ENCODE results near the gene CYFIP2.

The CYFIP2 gene

DNA sequence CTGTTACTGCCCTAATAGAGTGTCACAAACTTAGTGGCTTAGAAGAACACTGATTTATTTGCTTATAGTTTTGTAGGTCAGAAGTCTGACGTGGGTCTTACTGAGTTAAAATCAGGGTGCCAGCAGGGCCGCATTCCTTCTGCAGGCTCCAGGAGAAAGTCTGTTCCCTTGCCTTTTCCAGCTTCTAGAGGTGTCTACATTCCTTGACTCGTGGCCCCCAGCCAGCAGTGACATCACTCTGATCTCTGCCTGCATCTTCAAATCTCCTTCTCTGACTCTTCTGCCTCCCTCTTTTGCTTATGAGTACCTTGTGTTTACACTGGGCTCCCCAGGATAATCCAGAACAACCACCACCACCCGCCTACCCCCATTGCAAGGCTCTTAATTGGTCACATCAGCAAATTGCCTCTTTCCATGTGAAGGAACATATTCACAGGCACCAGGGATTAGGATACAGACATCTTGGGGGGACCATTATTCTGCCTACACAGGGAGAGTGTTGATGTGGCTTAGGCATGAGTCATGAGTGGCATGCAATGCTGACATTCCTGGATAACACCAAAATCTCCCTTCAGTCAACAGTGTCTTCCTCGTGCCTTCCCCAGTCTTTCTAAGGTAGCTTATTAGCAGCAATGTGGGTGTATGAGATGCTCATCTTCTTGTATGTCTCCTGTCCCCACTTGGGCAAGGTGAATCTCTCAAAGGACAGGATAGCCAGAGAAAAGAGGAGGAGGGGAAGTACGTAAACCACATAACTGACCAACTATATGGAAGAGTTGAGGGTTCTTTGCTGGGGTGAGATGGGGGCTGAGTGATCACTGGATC is 24.4 kb downstream of the CYFIP2 start:
- peaks cover 55% of the 10 kb centered on the region for H3K4me1 Mint-ChIP-seq
- H3K36me3 Mint-ChIP-seq: peaks cover 98% of the 10 kb centered on the region
- H3K4me3 Mint-ChIP-seq: no peak overlapping the region
- peak overlapping the region; percentile 71 for H3K27ac Mint-ChIP-seq
- peak; percentile 51 for ATAC-seq
- DNase-seq (ENCODE audit: low spot score in 2 of 2): no peak
- no peaks in the 10 kb centered on the region for H3K9me3 Mint-ChIP-seq

DNA sequence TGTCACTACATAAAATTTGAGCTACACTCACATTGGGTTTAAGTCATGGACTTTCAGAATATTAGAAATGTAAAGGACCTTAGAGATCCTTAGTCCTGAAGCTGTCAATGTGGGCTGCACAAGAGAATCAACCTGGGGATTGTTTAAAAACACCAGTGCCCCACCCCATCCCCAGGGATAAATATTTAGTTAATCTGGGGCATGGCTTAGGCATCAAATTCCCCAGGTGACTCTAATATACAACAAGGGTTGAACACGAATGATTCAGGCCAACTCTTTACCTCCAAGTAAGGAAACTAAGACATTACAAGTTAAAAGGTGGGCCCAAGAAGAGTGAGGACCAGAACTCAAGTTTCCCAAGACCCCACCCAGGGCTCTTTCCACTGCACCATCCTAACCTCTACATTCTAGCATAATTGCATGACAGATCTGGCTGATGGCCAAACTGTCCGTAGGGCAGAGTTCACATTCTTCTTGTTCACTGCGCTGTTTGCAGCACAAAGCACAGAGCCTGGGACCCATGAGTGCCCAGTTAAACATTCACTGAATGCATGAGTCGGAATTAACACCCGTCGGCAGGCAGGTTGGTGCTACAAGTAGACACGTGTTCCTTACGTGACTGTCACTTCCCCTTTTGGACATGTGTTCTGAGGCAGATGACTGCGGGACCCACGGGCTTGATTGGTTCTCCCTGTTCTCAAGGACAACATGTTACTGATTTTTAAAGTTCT is 25.2 kb downstream of the CYFIP2 start:
- H3K27ac Mint-ChIP-seq: peak overlapping the region; percentile 71

DNA sequence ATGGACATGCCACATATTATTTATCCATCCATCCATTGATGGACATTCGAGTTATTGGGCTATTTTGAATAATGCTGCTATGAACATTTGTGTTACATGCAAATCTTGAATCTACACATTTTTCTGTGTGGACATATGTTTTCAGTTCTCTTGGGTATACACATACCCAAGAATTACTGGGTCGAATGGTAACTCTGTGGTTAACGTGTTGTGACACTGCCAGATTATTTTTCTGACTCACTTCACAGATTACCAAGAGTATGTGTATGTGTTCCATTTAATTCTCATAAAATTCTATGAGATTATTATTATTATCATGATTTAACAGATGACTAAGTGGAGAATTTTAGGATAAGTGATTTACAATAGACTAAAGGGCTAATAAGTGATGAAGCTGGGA is 26.7 kb downstream of the CYFIP2 start:
- peak overlapping the region; percentile 43 for H3K27ac Mint-ChIP-seq
- H3K36me3 Mint-ChIP-seq: peaks cover 100% of the 10 kb centered on the region
- DNase-seq (ENCODE audit: low spot score in 2 of 2) (no peak), ATAC-seq (peak; percentile 84)
- H3K4me1 Mint-ChIP-seq: peaks cover 66% of the 10 kb centered on the region
- H3K4me3 Mint-ChIP-seq: no peak overlapping the region
- H3K9me3 Mint-ChIP-seq: no peaks in the 10 kb centered on the region

More for the DNA sequence above, 25.2 kb downstream of the CYFIP2 start:
- H3K36me3 Mint-ChIP-seq: peaks cover 98% of the 10 kb centered on the region
- H3K9me3 Mint-ChIP-seq: no peaks in the 10 kb centered on the region
- DNase-seq (ENCODE audit: low spot score in 2 of 2) (peak in 1 of 2 donors; percentile 66), ATAC-seq (peak; percentile 89)
- peaks cover 61% of the 10 kb centered on the region for H3K4me1 Mint-ChIP-seq
- no peak overlapping the region for H3K4me3 Mint-ChIP-seq

DNA sequence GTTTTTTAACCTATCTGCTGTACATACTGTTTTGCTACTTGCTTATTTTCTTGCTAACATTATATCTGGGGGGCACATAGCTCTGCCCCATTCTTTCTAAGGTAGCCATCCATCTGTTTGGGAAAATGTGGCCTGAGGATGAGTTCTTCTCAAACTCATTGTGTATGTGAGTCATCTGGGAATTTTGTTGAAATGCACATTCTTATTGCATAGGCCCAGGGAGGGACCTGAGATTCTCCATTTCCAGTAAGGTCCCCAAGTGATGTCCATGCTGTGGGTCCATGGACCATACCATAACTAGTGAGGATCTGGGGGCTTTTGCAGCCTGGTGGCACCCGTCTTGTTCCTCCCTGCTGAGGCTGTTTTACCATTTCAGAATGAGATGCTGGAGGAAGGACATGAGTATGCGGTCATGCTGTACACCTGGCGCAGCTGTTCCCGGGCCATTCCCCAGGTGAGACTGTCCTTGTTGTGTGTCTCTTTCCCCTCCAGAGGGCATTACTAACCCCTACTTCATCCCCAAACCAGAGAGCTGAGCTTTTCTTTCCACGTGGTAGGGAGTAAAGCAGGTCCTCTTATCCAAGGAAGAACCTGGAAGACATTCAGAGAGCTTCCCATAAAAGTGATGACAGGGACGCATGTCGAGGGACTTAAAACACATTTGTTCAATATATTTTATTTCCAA is 28.6 kb downstream of the CYFIP2 start:
- H3K4me3 Mint-ChIP-seq: no peak overlapping the region
- H3K36me3 Mint-ChIP-seq: peaks cover 100% of the 10 kb centered on the region
- no peak for DNase-seq (ENCODE audit: low spot score in 2 of 2)
- ATAC-seq: no peak
- H3K9me3 Mint-ChIP-seq: no peaks in the 10 kb centered on the region
- H3K27ac Mint-ChIP-seq: peak overlapping the region; percentile 59
- H3K4me1 Mint-ChIP-seq: peaks cover 70% of the 10 kb centered on the region

DNA sequence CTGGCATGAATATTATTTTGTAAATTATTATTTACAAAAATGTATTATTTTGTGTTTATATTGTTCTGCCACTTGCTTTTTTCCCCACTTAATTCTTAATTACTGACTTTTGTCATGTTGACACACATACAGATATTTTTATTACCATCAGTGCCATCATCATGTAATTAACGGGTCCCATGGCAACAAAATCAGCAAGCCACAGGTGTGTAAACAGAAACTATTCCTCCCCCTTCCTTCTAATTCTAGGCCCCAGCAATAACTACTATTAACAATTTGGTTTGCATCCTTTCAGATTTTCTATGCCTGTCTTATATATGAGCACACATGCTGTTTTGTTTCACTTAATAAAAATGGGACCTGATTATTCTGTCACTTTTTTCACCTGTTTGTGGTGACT is 29.3 kb downstream of the CYFIP2 start:
- H3K27ac Mint-ChIP-seq: peak overlapping the region; percentile 64
- no peak for DNase-seq (ENCODE audit: low spot score in 2 of 2)
- no peak for ATAC-seq
- H3K4me3 Mint-ChIP-seq: no peak overlapping the region
- H3K36me3 Mint-ChIP-seq: peaks cover 100% of the 10 kb centered on the region
- H3K4me1 Mint-ChIP-seq: peaks cover 63% of the 10 kb centered on the region
- H3K9me3 Mint-ChIP-seq: no peaks in the 10 kb centered on the region

DNA sequence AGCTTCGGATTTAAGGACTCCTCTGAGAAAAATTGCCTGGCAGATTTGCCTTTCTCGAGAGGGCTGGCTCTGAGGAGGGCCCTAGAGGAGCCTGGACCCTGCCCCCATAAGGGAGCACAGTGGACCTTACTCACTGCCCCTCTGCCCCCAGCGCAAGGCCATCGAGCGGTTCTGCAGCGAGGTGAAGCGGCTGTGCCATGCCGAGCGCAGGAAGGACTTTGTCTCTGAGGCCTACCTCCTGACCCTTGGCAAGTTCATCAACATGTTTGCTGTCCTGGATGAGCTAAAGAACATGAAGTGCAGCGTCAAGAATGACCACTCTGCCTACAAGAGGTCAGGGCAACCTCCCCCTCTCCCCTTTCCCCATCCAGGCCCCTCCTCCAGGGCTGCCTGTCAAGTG is 34.6 kb downstream of the CYFIP2 start:
- Mint-ChIP-seq H3K27ac (peak overlapping the region; percentile 89), H3K36me3 (peaks cover 100% of the 10 kb centered on the region), H3K4me1 (peaks cover 56% of the 10 kb centered on the region), H3K9me3 (no peaks in the 10 kb centered on the region), H3K4me3 (no peak overlapping the region)
- ATAC-seq (no peak), DNase-seq (ENCODE audit: low spot score in 2 of 2) (no peak)

DNA sequence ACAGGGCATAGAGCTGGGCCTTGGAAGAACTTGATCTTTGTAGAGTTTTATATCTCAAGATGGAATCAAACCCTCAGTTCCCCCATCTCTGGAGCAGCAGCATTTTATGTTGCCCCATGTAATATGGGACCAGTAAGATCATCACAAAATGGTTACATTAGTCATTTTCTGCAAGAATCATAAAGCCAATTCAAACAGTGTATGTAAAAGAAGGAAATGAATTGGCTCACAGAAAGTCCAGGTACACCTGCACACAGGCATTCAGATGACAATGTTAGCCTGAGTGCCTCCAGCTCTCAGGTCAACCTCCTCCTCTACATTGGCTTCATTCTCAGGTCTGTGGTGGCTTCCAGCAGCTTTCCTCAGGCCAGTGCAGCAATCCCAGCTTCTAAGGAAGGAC is 35.1 kb downstream of the CYFIP2 start:
- Mint-ChIP-seq H3K4me1 (peaks cover 56% of the 10 kb centered on the region), H3K27ac (peak overlapping the region; percentile 89), H3K36me3 (peaks cover 100% of the 10 kb centered on the region), H3K4me3 (no peak overlapping the region), H3K9me3 (no peaks in the 10 kb centered on the region)
- DNase-seq (ENCODE audit: low spot score in 2 of 2): no peak
- peak; percentile 32 for ATAC-seq

DNA sequence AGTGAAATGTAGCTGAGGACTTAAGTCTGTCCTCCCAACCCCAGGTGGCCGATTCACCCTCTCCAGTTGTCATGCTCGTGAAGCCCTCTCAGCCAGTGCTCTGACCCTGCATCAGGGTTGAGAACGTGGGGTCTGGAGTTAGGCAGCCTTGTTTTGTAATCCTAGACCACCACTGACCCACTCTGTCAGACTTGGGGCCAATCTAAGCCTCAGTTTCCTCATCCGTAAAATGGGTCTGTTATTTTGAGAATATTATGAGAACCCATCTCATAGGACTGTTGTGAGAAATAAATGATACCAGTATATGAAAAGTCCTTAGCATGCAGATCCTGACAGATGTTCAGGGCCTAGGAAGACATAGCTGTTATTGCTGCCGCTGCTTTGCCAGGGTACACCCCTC is 37.1 kb downstream of the CYFIP2 start:
- Mint-ChIP-seq H3K4me1 (peaks cover 68% of the 10 kb centered on the region), H3K9me3 (no peaks in the 10 kb centered on the region), H3K27ac (peak overlapping the region; percentile 89), H3K4me3 (no peak overlapping the region), H3K36me3 (peaks cover 100% of the 10 kb centered on the region)
- no peak for DNase-seq (ENCODE audit: low spot score in 2 of 2)
- no peak for ATAC-seq

DNA sequence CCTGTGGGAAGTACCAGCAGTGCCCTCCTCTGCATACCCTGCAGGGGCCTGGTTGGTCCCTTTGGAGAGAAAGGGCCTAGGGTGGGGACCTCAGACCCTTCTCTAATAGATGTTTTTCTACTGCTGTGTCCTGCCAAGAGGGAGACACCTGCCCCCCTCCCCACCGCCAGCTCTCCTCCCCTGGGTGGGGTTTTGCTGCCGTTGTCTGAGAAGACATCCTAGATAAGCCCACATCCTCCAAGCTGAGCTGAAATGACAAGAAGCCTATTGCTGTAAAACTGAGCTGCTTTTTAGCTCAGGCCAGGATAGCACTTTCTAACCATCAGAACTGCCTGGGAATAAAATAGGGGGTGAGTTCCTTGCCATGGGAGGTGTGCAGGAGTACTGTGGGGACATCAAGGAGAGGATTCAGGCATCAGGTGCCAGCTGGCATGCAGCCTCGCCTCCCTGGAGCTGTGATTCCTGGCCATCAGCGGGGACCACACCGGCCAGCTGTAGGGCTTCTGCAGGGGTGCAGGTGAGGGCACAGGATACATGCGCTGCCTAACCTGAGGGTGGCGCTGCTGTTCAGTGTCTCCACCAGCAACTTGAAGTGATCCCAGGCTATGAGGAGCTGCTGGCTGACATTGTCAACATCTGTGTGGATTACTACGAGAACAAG is 37.9 kb downstream of the CYFIP2 start:
- DNase-seq (ENCODE audit: low spot score in 2 of 2): no peak
- Mint-ChIP-seq H3K27ac (peak overlapping the region; percentile 89), H3K9me3 (no peaks in the 10 kb centered on the region), H3K36me3 (peaks cover 100% of the 10 kb centered on the region), H3K4me1 (peaks cover 71% of the 10 kb centered on the region), H3K4me3 (no peak overlapping the region)
- ATAC-seq: peak; percentile 57

DNA sequence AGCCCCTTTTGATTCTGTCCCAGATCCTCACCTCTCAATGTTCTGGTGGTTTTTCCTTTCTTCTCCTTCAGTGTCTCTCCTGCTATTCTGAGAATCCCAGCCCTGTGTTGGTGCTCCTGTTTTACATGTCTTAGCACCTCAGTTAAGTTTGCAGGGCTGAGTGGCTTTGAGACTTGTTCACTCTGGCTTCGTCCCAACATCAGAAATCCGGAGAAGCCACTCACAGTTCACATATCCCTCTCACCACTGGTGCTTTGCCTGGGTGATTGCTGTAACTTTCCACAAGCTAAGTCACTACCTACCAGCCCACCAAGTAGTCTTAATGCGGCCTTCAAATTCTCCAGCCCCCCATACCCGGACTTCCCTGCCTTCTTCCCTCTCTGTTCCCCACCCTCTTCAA is 40.2 kb downstream of the CYFIP2 start:
- H3K4me1 Mint-ChIP-seq: peaks cover 65% of the 10 kb centered on the region
- ATAC-seq (no peak), DNase-seq (ENCODE audit: low spot score in 2 of 2) (no peak)
- H3K27ac Mint-ChIP-seq: peak overlapping the region; percentile 89
- H3K36me3 Mint-ChIP-seq: peaks cover 100% of the 10 kb centered on the region
- no peaks in the 10 kb centered on the region for H3K9me3 Mint-ChIP-seq
- H3K4me3 Mint-ChIP-seq: peak overlapping the region; percentile 14

DNA sequence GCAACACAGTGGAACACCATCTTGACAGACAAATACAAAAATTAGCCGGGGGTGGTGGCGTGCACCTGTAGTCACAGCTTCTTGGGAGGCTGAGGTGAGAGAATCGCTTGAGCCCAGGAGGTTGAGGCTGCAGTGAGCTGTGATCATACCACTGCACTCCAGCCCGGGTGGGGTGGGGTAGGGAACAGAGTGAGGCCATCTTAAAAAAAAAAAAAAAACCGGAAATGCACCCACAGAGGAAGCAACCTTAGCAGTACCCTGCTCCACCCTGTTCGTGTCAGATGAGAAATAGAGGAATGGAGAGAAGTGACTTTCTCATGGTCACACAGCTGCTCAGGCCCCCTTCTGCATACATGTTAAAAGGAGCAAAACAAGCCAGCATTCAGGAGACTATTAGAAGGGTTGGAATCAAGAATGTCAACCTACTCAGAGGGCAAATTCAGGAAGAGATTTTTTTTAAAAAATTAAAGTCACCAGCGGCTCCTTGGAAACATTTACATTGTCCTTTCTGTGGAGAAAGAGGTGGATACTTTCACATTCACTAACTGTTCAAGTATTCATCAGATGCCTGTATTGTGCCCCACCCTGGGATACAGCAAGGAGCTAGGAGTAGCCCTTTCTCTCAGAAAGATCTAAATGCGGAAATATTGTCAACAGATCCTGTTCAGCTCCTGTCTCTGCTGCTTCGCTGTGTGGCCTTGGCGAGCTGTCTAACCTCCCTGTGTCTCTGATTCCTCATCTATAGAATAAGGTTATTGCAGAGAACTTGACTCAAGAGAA is 41.0 kb downstream of the CYFIP2 start:
- Mint-ChIP-seq H3K36me3 (peaks cover 98% of the 10 kb centered on the region), H3K9me3 (no peaks in the 10 kb centered on the region), H3K4me3 (peak overlapping the region; percentile 14), H3K27ac (peak overlapping the region; percentile 89), H3K4me1 (peaks cover 67% of the 10 kb centered on the region)
- DNase-seq (ENCODE audit: low spot score in 2 of 2) (no peak), ATAC-seq (peak; percentile 67)

DNA sequence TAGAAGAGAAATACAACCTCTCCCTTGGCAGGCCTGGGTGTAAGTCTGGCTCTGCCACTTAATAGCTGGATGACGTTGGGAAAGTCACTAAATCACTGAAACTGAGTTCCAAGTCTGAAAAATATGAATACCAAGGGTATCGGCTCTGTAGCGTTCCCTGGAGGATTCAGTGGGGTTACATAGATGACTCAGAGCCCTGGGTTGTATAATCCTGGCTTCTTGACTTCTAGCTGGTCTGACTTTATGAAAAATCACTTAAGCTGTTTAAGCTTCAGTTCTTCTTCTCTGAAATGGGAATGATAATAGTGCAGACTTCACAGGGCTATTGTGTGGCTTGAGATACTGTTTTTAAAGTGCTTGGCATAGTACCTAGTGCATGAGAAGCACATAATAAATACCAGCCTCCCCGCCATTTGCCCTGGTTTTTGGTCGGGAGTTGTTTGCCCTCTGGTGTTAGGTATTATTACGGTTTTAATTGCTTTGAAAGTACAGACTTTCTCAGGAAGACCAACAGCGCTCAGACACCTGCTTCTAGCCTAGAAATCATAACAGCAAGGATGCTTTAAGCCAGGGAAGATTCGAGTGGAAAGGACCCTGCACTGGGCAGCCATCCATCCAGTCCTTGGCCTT is 43.0 kb downstream of the CYFIP2 start:
- Mint-ChIP-seq H3K9me3 (no peaks in the 10 kb centered on the region), H3K4me3 (no peak overlapping the region), H3K36me3 (peaks cover 97% of the 10 kb centered on the region), H3K27ac (peak overlapping the region; percentile 89), H3K4me1 (peaks cover 62% of the 10 kb centered on the region)
- DNase-seq (ENCODE audit: low spot score in 2 of 2): no peak
- ATAC-seq: peak; percentile 37

DNA sequence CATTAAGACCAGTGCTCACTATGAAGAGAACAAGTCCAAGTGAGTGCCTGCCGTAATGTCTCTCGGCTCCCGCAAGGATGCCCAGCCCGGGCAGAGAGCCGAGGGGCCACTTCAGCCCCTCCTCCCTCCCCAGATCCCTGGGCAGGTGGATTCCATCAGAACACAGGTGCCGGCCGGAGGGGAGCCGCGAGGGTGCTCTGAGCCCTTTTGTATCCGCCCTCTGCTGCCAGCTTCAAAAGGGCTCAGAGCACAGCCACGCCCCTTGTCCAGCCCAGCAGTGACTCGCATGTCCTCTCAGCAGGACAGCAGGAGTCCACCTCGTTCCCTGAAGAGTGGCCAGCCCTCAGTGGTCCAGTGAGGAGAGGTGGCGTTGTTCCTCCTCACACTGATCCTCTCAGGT is 43.9 kb downstream of the CYFIP2 start:
- no peak for ATAC-seq
- DNase-seq (ENCODE audit: low spot score in 2 of 2): no peak
- H3K4me1 Mint-ChIP-seq: peaks cover 56% of the 10 kb centered on the region
- no peak overlapping the region for H3K4me3 Mint-ChIP-seq
- H3K9me3 Mint-ChIP-seq: no peaks in the 10 kb centered on the region
- peaks cover 97% of the 10 kb centered on the region for H3K36me3 Mint-ChIP-seq
- H3K27ac Mint-ChIP-seq: peak overlapping the region; percentile 89

DNA sequence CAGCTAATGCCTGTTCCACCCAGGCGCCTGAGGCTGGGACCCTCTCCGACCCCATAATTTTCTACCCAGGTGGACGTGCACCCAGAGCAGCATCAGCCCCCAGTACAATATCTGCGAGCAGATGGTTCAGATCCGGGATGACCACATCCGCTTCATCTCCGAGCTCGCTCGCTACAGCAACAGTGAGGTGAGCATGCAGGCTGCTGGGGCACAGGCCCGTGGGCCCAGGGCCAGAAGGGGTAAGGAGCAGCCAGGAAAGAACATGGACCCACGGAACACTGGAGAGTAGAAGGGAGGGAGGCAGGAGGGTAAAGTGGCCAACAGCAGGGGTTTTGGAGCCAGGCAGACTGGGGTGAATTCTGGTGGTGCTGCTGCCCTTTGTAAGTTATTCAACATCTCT is 45.7 kb downstream of the CYFIP2 start:
- DNase-seq (ENCODE audit: low spot score in 2 of 2) (no peak), ATAC-seq (no peak)
- Mint-ChIP-seq H3K4me1 (peaks cover 38% of the 10 kb centered on the region), H3K27ac (peak overlapping the region; percentile 88), H3K9me3 (no peaks in the 10 kb centered on the region), H3K36me3 (peaks cover 97% of the 10 kb centered on the region), H3K4me3 (no peak overlapping the region)

Measured in stimulated activated effector memory CD8-positive, alpha-beta T cell treated with anti-CD3 and anti-CD28 coated beads, Interleukin-12 subunit alpha, Interleukin-12 subunit beta, amount 100 ng/mL, for 72 hours (primary cell).